LNCaP clone FGC (cell line): Measurements from ENCODE around the gene EXOC2.

ENCODE experiments used
- DNase-seq: peaks from one replicate; pipeline ENCODE4 v3.0.0-alpha.2; 2011; ENCODE audit warnings: low read depth
- H3K4me3 ChIP-seq: 2 replicates; pipeline ENCODE4 v1.5.1; 2011; ENCODE audit warnings: mild to moderate bottlenecking, low read depth, low read length, control low read depth
- CTCF ChIP-seq: IDR thresholded peaks from 2 replicates; pipeline ENCODE4 v1.5.1; 2012; ENCODE audit warnings: mild to moderate bottlenecking; ENCODE audit not compliant: control insufficient read depth, insufficient read depth; ENCODE audit errors: extremely low read depth

EXOC2 gene

GRCh38 chr6:490251-491037 lies 202.5 kb downstream of the EXOC2 start:
- no peak overlapping the region for H3K4me3 ChIP-seq
- no peak for TF ChIP-seq CTCF
- DNase-seq, result no peak

GRCh38 chr6:489762-490161 lies 203.2 kb downstream of the EXOC2 start:
- no peak for TF ChIP-seq CTCF
- no peak for DNase-seq
- H3K4me3 ChIP-seq, result no peak overlapping the region

GRCh38 chr6:489001-489400 lies 203.9 kb downstream of the EXOC2 start:
- no peak for DNase-seq
- no peak for TF ChIP-seq CTCF
- no peak overlapping the region for H3K4me3 ChIP-seq

GRCh38 chr6:487956-488355 lies 205.0 kb downstream of the EXOC2 start:
- DNase-seq, result no peak
- H3K4me3 ChIP-seq, result no peak overlapping the region
- no peak for TF ChIP-seq CTCF

GRCh38 chr6:485655-486170 lies 207.2 kb downstream of the EXOC2 start:
- TF ChIP-seq CTCF, result no peak
- no peak for DNase-seq
- no peak overlapping the region for H3K4me3 ChIP-seq

- no peak for DNase-seq
- no peak for TF ChIP-seq CTCF
- no peak overlapping the region for H3K4me3 ChIP-seq
Measured at GRCh38 chr6:484746-485145, 208.2 kb downstream of the EXOC2 start.

GRCh38 chr6:484086-484745 lies 208.7 kb downstream of the EXOC2 start:
- no peak for DNase-seq
- no peak overlapping the region for H3K4me3 ChIP-seq
- TF ChIP-seq CTCF, result no peak
